NCI-H460 (cell line): ENCODE measurements around the gene WDR37. TPM values are rescaled to one million over a fixed set of nuclear protein-coding genes. Genes with fewer than 3 reads are reported as not detected.
A peak's percentile ranks its signal among the peaks of the same experiment; 100 is the strongest.
"Not testable (repeated sequence)": the region's sequence is repeated elsewhere in the genome, so short reads cannot be mapped to it uniquely, and the experiment has no call there.

ENCODE experiments used
- DNase-seq: peaks from one replicate; pipeline ENCODE4 v3.0.0-alpha.2; 2016; ENCODE audit warnings: low read depth; ENCODE audit errors: extremely low read depth
- total RNA-seq: library from RNA; depleted of rRNA; stranded (reverse); fragments of >200 nt; shearing (Covaris generic); gene quantifications from 2 replicates; pipeline ENCODE4 v1.2.3, GENCODE V29; 2014

WDR37 gene
- total RNA-seq, 1 experiment from 2014 or later: 4.2 TPM

DNA sequence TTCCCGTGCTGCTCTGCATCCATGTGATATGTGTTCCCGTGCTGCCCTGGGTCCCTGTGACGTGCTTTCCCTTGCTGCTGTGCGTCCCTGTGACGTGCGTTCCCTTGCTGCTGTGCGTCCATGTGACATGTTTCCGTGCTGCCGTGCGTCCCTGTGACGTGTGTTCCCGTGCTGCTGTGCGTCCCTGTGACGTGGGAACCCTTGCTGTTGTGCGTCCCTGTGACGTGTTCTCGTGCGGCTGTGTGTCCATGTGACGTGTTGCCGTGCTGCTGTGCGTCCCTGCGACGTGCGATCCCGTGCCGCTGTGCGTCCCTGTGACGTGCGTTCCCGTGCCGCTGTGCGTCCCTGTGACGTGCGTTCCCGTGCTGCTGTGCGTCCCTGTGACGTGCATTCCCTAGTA is 45.8 kb downstream of the WDR37 start:
- DNase-seq: no peak

DNA sequence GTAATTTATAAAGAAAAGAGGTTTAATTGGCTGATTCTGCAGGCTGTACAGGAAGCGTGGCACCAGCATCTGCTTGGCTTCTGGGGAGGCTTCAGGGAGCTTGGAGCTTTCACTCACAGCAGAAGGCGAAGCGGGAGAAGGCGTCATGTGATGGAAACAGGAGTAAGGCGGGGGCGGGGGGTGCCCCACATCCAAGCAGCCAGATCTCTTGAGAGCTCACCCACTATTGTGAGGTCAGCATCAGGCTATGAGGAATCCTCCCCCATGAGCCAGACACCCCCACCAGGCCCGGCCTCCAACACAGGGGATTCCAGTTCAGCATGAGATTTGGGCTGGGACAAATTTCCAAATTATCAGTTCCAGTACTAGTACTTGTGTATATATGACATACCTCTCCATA is 46.2 kb downstream of the WDR37 start:
- DNase-seq: no peak

DNA sequence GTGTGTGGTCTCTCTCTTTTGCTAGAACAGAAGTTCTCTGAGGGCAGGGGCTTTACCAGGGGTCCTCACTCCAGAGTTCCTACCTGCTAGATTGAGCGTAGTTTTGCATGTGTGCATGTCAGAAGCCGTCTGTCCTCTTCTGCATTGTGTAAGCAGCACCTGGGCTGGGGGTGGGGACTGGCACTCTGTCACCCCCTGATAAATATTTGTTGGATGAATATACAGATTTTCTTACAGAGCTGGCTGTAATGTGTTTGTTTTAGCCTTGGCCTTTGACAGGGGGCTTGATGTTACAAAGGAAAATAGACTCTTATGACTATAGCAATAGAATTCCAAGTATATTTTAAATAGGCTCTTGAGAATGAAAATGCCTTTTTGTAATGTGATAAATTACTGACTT is 46.6 kb downstream of the WDR37 start:
- DNase-seq: no peak

DNA sequence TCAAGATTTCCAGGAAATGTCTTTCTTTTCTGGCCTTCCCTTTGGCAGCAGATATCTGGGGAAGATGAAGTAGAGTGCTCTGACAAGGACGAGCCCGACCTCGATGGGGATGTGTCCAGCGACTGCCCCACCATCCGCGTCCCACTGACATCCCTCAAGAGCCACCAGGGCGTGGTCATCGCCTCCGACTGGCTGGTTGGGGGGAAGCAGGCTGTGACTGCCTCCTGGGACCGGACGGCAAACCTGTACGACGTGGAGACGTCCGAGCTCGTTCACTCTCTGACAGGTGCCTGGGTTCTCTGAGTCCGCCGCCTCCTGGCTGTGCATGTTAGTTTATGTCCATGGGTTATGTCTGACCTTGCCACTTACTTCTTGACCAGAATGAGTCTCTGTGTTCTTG is 47.4 kb downstream of the WDR37 start:
- no peak for DNase-seq

DNA sequence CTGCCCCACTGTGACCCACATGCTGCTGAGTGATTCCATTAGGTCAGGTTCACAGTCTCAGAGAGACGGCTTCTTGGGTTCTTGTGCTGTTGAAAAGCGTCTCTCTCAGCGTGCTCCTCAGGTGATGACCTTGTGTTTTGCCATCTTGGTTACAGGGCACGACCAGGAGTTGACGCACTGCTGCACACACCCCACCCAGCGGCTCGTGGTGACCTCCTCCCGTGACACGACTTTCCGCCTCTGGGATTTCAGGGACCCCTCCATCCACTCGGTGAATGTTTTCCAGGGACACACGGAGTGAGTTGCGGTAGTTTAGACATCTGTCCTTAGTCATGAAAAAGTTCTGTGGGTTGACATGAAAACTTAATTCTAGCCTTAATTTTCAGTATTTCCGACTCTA is 48.8 kb downstream of the WDR37 start:
- no peak for DNase-seq

DNA sequence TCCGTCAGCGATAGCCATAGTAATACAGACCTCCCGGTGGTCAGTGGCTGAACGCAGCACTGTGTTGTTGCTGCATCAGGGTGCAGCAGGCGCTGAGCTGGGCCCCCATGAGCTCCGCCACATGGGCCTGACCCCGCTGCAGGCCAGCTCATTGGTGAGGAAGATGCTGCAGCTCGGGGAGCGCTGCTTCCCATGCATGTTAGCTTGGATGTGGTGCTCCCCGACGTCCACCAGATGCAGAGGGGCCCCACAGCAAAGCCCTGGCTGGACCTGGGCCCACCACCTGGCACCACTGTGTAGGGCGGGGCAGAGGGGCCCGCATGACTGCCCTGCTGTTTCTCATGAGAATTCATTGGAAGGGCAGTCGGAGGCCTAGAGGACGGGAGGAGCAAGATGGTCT is 50.8 kb downstream of the WDR37 start:
- no peak for DNase-seq

DNA sequence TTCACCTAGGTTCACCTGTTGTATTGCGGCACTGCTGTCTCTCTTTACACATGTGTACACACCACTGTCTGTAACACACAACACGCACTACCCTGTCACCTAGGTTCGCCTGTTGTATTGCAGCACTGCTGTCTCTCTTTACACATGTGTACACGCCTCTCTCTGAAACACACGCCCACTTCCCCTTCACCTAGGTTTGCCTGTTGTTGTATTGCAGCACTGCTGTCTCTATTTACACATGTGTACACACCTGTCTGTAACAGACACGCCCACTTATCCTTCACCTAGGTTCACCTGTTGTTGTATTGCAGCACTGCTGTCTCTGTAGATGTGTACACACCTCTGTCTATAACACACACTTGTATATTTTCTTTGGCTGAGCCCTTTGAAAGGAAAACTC is 51.5 kb downstream of the WDR37 start:
- DNase-seq: no peak

DNA sequence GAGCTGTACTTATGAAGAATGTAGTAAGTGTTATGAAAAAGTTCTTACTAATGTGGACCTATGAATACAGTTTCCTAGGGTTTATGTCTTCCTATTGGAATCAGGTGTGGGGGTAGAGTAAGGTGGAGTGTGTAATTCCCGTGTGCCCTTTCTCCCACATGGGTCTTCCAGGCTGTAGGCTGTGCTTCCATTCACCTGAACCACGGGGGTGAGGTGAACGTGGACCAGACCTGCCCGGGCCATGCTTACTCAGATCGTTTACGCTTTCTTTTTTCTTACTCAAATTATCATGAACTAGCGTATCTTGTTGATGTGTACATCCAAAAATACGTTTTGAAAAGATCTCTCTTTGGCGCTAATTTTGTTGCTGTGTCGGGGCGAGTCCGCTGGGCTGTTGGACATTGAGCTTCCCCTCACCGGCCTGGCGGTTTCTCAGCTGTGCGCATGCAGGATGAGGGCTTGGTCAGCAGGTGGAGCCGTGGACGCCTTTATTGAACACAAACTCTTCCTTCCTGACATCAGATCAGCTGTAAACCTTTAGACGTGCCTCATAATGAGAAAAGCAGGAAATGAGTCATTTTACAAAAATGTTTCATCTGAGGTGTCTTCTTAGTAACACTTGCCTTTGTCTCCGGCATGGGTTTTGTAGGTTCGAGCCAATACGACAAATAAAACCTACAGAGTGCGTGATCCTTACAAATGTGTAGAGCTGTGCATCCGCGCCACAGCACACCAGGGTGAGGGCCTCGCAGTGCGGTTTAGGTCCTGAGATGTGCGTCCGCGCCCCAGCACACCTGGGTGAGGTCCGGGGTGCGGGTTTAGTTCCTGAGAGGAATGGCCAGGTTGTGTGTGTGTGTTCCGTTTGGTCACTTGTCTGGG is 53.8 kb downstream of the WDR37 start:
- DNase-seq: peak; percentile 60

DNA sequence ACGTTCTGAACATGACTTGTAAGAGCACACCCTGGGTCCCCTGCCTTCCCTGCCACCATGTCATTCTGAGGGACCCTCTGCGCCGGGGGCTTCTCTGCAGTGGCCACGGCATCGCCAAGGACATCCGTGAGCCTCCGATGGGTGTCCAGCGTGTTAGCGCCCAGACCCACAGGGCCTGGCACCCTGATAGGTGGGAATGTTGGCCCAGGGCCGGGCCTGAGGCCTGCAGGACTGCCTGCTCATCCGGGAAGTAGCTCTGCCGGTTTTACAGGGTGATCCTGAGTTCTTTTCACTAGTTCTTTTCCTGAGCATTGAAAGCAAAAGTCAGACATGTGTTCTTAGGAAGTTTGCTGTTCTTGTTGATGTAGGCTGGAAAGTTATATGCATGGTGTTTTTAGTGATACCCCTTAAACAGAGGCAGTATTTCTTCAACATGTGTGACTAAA is 54.5 kb downstream of the WDR37 start:
- no peak for DNase-seq

DNA sequence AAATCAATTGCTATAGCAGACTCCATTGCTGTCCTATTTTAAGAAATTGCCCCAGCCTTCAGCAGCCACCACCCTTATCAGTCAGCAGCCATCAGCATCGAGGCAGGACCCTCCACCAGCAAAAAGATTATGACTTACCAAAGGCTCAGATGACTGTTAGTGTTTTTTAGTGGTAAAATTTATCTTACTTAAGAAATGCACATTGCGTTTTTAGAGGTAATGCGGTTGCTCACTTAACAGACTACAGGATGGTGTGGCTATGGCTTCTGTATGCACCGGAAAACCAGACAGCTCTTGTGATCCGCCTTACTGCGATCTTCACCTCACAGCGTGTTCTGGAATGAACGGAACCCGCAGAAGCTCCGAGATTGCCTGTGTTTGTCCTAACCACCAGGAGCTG is 58.1 kb downstream of the WDR37 start:
- no peak for DNase-seq

DNA sequence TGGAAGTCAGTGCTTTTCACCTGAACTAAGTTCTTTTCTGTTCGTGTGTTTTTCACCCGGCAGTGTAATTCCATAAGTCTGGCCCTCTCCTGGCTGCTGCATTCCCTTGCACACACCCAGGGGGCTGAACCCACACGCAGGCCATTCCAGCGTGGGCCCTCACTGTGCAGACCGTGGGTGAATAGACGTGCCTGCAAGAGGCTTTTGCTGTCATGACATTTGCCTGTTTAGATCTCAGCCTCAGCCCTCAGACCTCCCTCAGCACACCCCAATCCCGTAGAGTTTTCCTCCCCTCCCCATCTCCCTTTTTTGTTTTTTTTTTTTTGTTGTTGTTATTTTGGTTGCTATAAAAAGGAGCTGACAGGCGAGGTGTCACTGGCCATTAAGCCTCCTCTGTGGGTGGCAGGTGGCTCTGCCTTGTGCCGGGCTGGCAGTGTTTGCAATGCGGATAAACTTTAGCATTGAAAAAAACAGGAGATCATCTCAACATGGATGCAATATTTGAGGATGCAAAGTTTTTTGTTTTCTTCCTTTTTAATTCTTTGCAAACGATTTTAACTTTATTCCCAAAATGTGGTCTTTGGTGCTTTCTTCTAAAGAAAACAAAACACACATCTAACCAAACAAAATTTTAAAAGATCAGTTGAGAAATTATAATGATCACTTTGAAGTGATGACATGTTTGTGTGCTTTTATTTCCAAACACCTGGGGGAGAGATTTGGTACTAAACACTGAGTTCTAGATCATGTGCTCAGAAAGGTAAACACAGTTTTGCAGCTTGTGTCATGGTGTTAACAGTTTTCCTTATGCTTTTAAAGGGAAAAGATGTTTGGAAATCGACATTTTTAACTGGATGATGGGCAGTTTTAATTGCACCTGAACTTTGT is 58.8 kb downstream of the WDR37 start:
- DNase-seq: no peak

DNA sequence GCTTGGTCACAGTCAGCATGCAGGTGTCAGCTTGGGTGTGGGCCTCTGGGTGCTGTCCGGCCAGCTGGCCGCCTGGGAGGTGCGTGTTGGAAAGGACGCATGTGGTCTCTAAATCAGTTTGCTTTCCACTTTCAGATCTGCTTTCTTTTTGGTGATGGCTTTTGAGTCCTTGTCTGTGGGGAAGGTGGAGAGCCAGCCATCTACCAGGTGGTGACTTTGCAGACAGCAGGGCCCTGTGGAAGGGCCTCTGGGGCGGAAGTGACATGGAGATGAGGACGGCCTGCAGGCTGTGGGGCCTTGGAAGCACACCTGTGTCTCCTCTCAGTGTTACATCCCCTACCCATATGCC is 59.4 kb downstream of the WDR37 start:
- no peak for DNase-seq

DNA sequence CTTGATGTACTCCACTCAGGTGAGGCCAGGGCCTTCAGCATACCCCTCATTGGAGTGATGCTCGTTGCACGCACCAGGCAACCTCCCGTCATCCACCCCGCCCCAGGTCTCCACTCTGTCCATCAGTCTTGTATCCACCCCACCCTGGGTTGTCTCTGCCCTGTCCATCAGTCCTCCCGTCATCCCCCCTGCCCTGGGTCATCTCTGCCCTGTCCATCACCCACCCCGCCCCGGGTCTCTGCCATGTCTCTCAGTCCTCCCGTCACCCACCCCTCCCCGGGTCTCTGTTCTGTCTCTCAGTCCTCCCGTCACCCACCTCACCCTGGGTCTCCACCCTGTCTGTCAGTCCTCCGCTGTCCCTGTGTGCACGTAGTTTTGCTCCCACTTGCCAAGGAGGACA is 59.9 kb downstream of the WDR37 start:
- no peak for DNase-seq

DNA sequence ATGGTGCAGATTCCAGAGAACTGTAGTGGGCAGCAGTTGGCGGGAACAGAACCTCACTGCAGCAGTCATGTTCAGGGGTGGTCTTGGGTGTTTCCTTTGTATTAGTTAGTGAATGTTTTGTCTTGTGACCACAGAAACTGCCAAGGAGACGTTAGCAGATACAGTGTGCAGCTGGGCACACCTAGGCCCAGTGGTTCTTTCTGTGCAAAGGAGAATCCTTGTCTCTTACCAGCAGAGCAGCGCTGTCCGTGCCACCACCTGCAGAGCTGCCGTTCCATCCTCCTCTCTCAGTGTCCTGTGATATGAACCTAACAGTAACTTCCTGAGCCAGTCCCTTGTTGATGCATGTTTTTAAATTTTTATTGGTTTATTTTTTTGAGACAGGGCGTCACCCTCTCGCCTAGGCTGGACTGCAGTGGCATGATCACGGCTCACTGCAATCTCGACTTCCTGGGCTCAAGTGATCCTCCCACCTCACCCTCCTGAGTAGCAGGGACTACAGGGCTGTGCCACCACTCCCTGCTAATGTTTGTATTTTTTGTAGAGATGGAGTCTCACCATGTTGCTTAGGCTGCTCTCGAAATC is 60.6 kb downstream of the WDR37 start:
- no peak for DNase-seq

DNA sequence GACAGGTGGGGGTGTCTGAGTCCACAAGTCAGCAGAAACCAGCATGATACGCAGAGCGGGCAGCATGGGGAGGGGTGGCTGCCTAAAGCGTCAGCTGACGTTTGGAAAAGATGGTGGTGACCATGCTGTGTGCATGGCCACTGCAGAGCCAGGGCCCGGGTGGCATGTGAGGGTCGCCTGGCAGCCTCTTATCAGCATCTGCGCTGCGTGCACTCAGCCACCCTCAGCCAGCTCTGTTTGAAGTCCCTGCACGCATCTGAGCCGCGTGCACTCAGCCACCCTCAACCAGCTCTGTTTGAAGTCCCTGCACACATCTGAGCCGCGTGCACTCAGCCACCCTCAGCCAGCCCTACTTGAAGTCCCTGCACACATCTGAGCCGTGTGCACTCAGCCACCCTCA is 61.5 kb downstream of the WDR37 start:
- no peak for DNase-seq

DNA sequence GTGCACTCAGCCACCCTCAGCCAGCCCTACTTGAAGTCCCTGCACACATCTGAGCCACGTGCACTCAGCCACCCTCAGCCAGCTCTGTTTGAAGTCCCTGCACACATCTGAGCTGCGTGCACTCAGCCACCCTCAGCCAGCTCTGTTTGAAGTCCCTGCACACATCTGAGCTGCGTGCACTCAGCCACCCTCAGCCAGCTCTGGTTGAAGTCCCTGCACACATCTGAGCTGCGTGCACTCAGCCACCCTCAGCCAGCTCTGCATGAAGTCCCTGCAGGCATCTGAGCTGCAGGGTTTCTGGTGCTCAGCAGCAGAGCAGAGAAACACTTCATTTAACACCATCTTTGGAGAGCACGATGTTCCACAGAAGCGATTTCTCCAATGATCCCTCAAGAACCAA is 62.1 kb downstream of the WDR37 start:
- not testable (repeated sequence) for DNase-seq

DNA sequence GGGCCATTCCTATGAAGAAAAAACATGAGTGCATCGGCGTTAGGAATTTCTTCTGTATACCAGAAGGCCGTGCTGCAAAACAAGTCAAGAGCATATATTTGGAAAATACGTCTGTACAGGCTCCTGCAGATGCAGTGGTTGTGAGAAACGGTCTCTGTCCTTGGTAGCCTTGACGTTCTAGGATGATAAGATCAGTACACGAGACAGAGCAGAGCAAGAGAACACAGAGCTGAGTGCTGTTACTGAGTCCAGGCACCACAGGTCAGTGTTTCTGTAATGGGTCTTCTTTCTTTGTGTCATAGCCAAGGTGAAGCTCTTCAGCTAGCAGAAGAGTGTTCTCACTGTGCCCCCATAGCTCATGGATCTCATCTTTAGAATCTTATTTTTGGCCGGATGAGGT is 62.8 kb downstream of the WDR37 start:
- DNase-seq: no peak

DNA sequence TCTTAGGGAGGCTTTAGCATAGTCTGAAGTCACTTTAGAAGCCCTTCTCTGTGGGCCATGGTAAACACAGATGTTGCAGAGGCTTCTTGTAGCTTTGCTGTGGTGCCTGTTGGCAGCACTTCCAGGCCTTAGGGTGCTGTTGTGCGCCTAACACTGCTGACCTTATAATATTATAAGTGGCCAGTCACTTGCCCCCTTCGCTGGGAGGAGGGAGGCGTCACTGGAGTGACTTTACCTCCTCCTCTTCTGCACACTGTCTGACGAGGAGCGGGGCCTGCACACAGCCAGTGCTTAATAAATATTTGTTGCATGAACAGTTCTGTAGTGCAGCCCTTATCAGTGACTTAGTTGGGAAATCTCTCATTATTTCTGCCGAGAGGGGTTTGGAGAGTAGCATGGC is 63.3 kb downstream of the WDR37 start:
- no peak for DNase-seq

DNA sequence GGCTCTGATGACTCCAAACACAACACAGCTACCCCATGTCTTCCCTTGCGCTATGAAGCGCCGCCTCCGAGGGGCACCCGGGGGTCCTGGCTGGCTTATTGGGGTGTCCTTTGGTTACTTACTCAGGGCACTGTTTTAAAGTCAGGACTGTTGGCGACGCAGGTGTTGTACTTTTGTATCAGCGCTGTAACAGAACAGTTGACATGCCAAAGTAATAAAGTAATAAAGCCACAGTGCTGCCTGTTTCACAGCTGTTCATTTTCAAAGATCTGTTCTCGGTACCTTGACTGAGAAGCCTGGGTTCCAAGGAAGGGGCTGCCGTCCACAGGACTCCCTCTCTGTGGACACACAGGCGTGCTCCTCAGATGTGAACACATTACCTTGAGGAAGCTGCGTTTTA is 64.1 kb downstream of the WDR37 start:
- no peak for DNase-seq

DNA sequence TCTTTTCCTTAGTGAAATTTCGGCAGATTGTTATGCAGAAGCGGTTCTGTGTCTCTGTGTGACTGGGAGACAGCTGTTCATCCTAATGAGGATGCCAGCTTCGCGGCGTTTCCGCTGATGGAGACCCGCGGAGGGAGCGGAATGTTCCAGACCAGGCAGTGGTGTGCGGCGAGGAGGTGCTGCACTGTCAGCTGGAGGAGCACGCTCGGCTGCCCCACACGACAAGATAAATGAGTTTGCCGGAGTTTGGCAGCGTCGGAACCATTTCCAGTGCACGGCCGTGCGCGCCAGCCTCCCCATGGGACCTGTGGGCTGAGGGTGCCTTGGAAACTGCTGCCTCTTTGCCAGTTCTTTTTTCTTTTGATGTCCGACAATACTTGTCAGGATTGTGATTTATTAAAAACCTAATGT is 64.6 kb downstream of the WDR37 start:
- no peak for DNase-seq

DNA sequence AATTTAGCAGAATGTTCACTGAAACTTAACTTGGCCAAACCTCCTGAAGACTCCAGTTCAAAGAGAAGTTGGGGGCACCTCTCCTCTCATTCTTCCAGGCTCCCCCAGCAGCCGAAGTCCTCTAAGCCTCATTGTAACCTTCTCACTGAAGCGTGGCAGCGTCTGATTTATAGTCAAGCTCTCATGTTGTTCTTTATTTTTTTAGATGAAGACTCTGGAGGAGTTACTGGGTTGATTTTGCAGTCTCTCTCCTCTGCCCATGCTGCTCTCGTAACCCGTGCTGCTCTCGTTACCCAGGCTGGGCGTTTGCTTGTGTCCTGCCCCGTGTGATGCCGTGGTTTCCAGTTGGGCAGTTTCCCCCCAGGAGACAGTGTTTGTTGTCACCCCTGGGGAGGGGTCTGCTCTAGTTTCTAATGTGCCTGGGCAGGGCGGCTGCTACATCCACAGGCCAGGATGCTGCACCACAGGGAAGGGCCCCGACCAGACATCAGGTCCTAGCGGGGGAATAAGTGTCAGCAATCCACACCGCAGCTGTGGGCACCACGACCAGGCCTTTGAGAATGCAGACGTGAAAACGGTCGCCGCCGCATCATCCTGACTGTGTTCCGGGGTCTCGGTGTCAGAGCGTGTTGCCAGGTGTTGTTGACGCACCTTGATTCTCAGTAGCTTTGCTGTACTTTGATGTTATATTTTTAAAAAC is 65.2 kb downstream of the WDR37 start:
- no peak for DNase-seq
